Lung (tissue), 12 donors: ENCODE measurements around the gene NLRP11. TPM values are rescaled to one million over a fixed set of nuclear protein-coding genes. Genes with fewer than 3 reads are reported as not detected.

Source experiments
- ATAC-seq: fragments of 200-7000 bp; cut with Tn5 transposase; one replicate; pipeline ENCODE4 v1.9.1; 2020; ENCODE audit warnings: moderate number of reproducible peaks; ENCODE audit not compliant: insufficient read depth, low FRiP score
- DNase-seq, 3 donors: peaks; one replicate each; pipeline ENCODE4 v3.0.0-alpha.2; 2013 to 2017
- H3K27ac ChIP-seq, 2 donors: one replicate each; pipeline ENCODE4 v1.5.1; 2013; ENCODE audit warnings: mild to moderate bottlenecking in 2 of 2, moderate library complexity in 2 of 2, control low read depth in 1 of 2, inconsistent platforms in 1 of 2, low read depth in 1 of 2, low read length in 1 of 2
- H3K27me3 ChIP-seq, 3 donors: one replicate each; pipeline ENCODE4 v1.5.1; 2013; ENCODE audit warnings: low read length in 2 of 3; ENCODE audit not compliant: control insufficient read depth in 3 of 3, insufficient read depth in 3 of 3
- H3K36me3 ChIP-seq, 4 donors: one replicate each; pipeline ENCODE4 v1.5.1; 2013; ENCODE audit warnings: low read length in 4 of 4, mild to moderate bottlenecking in 1 of 4, moderate library complexity in 1 of 4; ENCODE audit not compliant: control insufficient read depth in 4 of 4, insufficient read depth in 4 of 4
- H3K4me1 ChIP-seq, 5 donors: one replicate each; pipeline ENCODE4 v1.5.1; 2013; ENCODE audit warnings: low read length in 5 of 5, mild to moderate bottlenecking in 2 of 5, moderate library complexity in 1 of 5; ENCODE audit not compliant: control insufficient read depth in 5 of 5, insufficient read depth in 5 of 5
- H3K4me3 ChIP-seq: one replicate; pipeline ENCODE4 v1.5.1; 2013; ENCODE audit warnings: mild to moderate bottlenecking, control low read depth, moderate library complexity
- H3K9ac ChIP-seq, 2 donors: one replicate each; pipeline ENCODE4 v1.5.1; 2013; ENCODE audit warnings: low read length in 2 of 2, control low read depth in 1 of 2; ENCODE audit not compliant: insufficient read depth in 1 of 2
- H3K9me3 ChIP-seq, 4 donors: one replicate each; pipeline ENCODE4 v1.5.1; 2013; ENCODE audit warnings: low read length in 3 of 4, mild to moderate bottlenecking in 1 of 4, moderate library complexity in 1 of 4; ENCODE audit not compliant: control insufficient read depth in 4 of 4, insufficient read depth in 3 of 4
- CTCF ChIP-seq: IDR thresholded peaks from 2 replicates; pipeline ENCODE4 v1.5.1; 2012; ENCODE audit warnings: mild to moderate bottlenecking; ENCODE audit errors: control extremely low read depth, extremely low read depth
- WGBS, 2 donors: extraction: QIAGEN DNeasy Blood & Tissue Kit; methylation state at CpG; one replicate each; pipeline ENCODE4 v1.1.7; 2013; 5-methylcytosine and 5-hydroxymethylcytosine counted together
- polyA plus RNA-seq, 2 donors: library from polyadenylated mRNA; stranded (reverse); fragments of 200-250 nt; gene quantifications; one replicate each; pipeline ENCODE4 v1.2.1, GENCODE V29; 2013
- total RNA-seq, 2 donors: library from RNA; depleted of rRNA in 1 of 2; stranded (reverse); fragments of >200 nt in 1 of 2; gene quantifications; one replicate each; pipeline ENCODE4 v1.2.1, GENCODE V29; 2014 to 2021
- donor health status: control.
- donor health status: control.
- donor health status: Bipolar disorder and iron deficiency.
- donor health status: healthy.
- donor health status: DM: yes; HTN: yes; CAD: no.

Gene NLRP11
- total and polyA plus RNA-seq, 4 donors: not detected

- TF ChIP-seq CTCF: peak; percentile 4
- H3K9ac ChIP-seq: no peak overlapping the region
- H3K27ac ChIP-seq: no peak overlapping the region
- H3K9me3 ChIP-seq: peaks cover 0 to 7% (median 0%) of the 10 kb centered on the region in 4 donors
- no peaks in the 10 kb centered on the region for H3K27me3 ChIP-seq
- ATAC-seq (no peak), DNase-seq (peak in 2 of 3 donors; percentile 13 to 23)
- H3K4me1 ChIP-seq: peaks cover 0 to 2% (median 0%) of the 10 kb centered on the region in 5 donors
- H3K4me3 ChIP-seq: no peak overlapping the region
- 30 to 33% methylated on average over 20 of the region's 20 CpGs for WGBS, 2 donors
- no peaks in the 10 kb centered on the region for H3K36me3 ChIP-seq
These were observed 22.3 kb downstream of the NLRP11 start for GRCh38 chr19:55809381-55810058.

DNA sequence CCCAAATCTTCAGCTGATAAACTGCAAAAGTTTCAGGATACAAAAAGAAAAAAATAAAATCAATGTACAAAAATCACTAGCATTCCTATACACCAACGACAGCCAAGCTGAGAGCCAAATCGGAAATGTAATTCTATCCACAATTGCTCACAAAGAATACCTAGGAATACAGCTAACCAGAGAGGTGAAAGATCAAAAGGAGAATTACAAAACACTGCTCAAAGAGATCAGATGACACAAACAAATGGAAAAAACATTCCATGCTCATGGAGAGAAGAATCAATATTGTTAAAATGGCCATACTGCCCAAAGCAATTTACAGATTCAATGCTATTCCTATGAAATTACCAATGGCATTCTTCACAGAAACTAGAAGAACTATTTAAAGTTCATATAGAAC lies 29.5 kb downstream of the NLRP11 start:
- no peak overlapping the region for H3K9ac ChIP-seq
- H3K4me1 ChIP-seq: peaks cover 0 to 2% (median 0%) of the 10 kb centered on the region in 5 donors
- no peak for TF ChIP-seq CTCF
- WGBS, 2 donors: 85 to 90% methylated on average over 2 of the region's 2 CpGs
- no peak for DNase-seq
- H3K9me3 ChIP-seq: peaks cover 0 to 2% (median 0%) of the 10 kb centered on the region in 4 donors
- H3K27me3 ChIP-seq: no peaks in the 10 kb centered on the region
- H3K36me3 ChIP-seq: no peaks in the 10 kb centered on the region
- H3K4me3 ChIP-seq: no peak overlapping the region
- ATAC-seq: no peak
- no peak overlapping the region for H3K27ac ChIP-seq

GRCh38 chr19:55801416-55801815 lies 30.4 kb downstream of the NLRP11 start:
- Histone ChIP-seq H3K27me3 (no peaks in the 10 kb centered on the region), H3K9me3 (peaks cover 0 to 2% (median 0%) of the 10 kb centered on the region in 4 donors), H3K9ac (no peak overlapping the region), H3K27ac (no peak overlapping the region), H3K4me3 (no peak overlapping the region), H3K36me3 (no peaks in the 10 kb centered on the region), H3K4me1 (peaks cover 0 to 2% (median 0%) of the 10 kb centered on the region in 5 donors)
- no peak for TF ChIP-seq CTCF
- no peak for DNase-seq
- 65 to 69% methylated on average over 7 of the region's 7 CpGs for WGBS, 2 donors
- ATAC-seq: no peak
